NCI-H2171 (cell line): ENCODE measurements around the gene EVA1A.

Source experiments
- DNase-seq: peaks from one replicate; lab custom pipeline; 2025; lab: John Stamatoyannopoulos, UW

EVA1A gene

DNA sequence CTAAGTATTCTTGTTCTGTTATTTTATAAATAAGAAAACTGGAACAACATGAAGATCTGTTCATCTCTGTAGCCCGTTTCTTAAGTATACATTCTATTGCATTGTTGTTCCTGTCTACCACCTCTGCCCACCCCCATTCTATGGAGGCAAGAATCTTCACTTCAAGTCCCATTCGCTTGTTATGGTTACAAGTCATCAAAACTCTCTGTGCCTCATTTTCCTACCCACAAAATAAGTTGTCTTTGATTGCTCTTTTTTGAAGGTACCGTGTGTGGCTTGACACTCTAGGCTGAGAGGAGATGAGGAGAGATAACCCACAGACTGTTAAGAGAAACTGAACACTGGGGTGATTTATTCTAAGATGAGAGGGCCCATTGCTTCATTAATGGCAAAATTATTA, 2.9 kb upstream of the EVA1A start:
- DNase-seq: no peak

DNA sequence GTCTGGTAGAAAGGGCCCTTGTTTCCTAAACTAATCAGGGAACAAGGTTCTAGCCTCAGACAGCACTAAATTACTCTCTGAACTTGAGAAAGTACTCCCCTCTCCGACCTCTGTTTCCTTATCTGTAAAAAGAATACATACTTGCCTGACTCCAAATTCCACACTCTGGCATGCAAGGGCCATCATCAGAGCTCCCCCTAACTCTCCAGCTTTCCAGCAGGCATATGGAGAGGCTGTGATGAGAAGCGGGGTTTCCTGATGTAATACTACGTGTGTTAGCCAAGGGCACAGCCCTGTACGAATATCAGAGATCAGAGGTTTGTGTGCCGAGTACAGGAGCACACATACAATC, 1.8 kb upstream of the EVA1A start:
- no peak for DNase-seq

DNA sequence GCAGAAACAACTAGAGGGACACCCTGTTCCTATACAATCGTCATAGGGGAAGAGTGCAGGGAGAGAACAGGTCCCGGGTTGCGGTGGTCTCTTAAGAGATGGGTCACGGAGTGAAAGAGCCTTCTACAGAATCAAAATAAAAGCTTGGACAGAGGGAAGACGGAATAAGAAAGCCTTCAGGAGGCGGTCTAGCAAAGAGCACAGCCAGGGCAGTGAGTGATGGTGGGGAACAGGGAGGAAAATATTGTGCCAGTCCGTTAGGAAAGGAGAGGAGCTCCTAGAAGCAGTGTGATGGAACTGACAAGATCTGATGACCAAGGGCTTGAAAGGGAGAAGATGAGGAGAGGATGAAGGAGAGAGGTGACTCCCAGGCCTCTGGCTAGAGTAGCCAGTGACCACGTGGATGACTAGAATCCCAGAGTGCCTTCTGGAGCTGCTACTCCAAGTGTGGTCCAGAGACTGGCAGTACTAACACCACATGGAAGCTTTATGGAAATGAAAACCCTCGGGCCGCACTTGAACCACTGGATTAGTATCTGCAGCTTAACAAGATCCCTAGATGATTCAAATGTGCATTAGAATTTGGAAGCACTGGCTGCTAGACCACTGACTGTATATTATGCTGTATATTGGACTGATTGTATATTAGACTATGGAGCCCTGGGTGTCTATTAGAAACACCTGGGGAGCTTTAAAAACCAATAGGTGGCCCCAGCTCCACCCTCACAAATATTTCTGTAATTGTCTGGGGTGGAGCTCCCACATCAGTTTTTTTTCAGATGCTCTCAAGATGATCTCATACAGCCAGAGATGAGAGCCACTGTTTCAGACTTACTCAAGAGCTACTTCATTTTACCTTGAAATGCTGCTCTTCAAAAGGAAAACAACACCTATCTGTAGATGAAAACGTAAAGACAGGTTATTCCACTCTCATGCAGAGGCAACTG, 1.1 kb upstream of the EVA1A start:
- no peak for DNase-seq

DNA sequence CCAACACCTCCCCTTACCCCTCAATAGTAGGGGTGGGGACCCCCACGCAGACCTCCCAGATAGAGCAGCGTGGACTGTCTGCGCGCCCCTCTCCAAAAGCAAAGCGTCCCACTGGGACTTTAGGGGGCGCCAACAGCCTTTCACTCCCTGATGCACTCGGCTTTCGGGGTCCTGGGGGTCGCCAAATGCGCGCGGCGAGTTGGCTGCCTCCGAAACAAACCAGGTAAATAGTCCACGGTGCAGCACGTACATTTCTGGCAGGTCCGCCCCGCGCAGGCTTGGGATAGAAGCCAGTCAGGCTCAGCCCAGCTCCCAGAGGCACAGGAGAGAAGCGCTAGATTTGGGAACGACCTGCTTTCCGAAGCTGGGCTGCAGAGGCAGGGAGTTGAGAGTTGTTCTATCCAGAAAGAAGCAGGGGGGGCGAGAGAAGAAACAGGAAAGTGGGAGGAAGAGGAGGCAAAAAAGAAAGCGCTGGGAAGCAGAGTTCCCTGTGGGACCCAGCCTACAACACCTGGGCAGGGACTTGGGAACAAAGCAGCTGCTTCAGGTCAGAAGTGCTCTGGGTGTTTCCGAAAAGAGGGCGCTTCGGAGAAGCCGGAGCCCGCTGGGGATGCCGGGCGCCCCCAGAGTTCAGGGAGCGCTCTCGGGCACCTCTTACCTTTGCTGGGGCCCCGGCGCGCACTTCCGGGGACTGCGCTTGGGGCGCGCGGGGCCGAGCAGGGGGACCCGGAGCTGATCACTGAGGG, 544 bp downstream of the EVA1A start:
- no peak for DNase-seq

DNA sequence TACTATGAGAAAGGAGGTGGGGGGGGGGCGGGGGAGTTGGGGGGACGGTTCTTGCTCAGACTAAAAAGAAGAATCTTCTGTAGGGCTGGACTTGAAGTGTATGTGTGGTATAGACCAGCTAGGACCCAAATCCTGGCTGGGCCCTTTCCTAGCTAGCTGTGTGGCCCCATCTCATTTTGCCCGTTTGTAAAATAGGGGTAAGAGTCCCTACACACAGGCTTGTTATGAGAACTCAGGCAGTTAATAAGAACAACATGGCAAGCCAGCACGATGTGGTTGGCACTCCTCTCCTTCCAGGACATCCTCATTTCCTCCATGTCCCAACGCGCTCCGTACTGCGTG, 1.1 kb downstream of the EVA1A start:
- no peak for DNase-seq

DNA sequence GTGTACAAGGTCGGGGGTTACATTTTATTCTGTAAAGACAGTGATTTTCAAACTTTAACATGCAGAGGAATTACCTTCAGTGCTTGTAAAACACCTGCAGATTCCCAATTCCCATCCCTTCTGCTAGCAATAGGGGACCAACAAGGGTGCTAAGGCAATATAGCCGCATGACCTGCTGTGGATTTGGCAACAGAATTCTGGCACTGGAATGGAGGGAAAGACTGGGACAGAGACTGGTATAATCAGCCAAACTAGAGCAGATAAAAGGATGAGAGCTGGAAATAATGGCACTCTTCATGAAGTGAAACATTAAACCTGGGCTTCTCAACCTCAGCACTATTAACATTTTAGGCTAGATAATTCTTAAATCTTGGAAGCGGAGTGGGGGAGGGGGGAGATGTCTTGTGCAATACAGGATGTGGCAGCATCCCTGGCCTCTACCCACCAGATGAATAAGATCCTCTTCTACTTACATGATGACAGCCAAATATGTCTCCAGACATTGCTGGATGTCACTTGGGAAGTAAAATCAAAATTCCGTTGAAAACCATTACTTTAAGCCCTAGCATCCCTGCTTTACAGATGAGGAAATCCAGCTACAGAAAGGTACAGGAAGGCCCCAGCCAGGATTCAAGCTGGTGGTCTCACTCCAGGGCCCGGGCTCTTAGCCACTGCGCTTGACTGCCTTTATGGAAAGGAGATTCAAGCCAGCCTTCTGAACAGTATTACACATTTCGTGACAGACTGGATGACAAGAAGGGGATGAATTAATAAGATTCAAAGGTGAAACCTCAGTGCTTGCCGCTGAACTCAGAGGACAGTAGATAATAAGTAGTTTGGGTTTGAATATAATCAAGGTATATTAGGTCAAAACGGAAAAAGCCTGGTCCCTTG, 1.7 kb downstream of the EVA1A start:
- DNase-seq: no peak

DNA sequence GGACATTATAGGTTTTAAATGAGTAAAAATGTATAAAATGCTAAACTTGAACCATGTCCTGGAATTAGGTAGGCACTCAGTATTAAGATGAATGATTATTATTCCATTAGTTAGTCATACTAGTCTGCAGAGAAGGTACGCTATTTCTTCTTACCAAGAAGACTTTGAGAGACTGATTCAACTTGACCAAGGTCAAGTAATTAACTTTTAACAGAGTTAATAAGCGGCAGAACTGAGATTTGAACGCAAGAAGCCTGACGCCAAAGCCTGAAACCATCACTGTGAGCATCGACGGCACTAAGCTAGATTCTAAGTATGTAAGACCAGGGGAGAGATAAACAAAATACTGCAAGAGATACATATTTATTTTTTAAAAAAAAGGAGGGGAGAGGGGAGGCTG, 2.6 kb downstream of the EVA1A start:
- DNase-seq: no peak

DNA sequence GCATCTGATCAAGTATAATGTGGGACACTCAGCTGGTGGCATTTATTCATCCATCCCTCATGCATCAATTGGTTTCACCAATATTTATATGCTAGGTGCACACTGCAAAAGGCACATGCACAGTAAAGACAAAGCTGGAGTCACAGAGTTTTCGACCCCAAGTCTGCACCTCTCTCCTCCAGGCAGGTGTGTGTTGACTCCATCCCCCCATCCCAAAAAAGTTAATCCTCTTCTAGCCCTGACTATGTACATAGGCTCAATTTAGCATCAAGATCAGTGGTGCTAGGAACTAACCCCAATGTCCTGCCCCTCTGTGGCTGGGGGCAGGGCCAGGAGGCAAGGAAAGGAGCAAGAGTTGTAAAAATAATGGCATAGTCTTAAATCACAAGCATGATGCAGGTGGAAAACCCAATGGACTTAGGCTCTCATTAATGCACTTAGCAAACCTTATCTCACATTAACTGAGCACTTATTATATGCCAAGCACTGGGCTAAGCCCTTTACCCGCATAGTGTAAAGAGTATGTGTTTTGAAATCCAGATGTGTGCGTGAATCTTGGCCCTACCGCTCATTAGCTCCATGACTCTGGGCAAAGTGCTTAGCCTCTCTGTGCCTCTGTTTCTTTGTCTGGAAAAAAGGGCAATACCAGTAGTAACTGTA, 3.1 kb downstream of the EVA1A start:
- DNase-seq: no peak

DNA sequence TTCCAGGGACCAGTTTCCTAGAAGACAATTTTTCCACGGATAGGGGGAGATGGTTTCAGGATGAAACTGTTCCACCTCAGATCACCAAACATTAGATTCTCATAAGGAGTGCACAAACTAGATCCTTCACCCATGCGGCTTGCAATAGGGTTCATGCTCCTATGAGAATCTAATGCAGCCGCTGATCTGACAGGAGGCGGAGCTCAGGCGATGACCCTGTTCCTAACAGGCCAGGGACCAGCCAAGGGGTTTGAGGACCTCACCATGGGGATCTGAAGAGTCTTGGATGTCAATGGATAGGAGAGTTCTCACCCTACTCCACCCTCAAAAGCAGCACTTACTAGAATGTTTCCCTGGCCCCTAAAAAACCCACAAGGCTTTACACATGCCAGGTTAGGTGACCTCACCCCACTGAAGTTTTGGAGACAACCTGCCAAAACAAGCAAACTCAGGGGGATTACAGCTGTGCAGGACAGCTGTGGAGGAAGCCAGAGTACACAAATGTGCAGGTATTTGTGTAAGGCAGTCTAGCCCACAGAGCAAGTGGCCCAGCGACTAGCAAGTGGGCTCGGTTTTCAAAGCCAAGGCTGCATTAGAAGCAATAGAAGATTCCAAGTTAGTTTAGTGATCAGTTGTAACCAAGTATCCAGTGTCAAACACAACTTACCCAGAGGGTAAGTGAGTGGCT, 3.9 kb downstream of the EVA1A start:
- no peak for DNase-seq

DNA sequence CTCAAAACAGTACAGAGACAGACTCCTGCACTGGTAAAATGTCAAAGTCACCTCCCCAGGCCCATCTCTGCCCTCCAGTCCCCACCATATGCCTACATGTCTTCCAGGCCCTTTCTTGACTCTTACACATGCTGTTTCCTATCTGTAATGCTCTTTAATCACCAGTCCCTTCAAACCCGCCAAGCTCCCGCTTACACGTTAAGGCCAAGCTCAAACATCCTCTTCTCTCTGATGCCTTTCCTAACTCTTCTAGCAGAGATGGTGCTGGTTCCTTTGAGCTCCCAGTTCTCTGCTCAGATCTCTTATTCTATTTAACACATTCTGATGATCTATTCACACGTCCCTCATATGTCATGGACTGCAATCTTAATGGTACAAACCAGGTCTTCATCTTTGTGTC, 5.0 kb downstream of the EVA1A start:
- no peak for DNase-seq

DNA sequence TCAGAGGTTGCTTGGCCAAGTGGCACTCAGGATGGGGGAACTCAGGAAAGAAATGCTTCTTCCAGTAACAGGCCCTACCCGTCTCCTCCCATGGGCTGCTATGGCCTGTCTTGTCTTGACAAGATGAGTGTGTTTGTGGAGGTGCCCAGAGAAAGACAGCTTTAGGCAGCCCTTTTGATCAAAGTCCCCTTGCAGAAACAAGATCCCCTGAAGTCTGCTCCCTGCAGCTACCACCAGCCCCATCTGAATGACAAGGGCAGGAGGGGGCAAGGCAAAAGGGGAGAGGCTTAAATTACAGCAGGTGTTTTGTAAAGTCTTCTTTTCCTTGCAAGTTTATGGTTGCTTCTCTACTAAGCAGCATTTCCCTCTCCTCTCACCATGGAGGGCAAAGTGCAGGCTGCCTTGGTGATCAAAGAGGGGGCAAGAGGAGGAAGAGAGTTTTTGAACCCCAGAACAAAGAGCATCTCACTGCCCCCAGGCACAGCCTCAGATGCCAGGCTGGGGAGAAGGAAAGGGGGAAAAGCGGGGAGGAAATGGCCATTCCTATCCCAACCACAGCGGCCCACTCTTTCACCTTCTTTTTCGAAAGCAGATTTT, 6.7 kb downstream of the EVA1A start:
- DNase-seq: no peak

DNA sequence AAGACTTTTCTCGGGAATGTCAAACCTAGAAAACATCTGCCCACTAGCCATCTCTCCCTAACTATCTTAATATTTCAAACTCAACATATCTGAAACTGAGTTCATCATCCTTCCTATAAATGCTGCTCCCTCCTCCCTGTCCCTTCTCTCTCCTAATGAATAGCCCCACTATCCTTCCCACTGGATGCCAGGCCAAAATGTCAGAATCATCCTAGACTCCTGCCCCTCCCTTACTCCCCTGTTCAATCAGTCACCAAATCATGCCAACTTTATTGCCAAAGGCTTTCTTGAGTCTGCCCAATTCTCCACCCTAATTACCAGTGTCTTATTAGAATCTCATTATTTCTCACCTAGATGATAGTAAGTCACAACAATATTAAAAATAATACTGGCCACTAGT, 8.5 kb downstream of the EVA1A start:
- DNase-seq: no peak

DNA sequence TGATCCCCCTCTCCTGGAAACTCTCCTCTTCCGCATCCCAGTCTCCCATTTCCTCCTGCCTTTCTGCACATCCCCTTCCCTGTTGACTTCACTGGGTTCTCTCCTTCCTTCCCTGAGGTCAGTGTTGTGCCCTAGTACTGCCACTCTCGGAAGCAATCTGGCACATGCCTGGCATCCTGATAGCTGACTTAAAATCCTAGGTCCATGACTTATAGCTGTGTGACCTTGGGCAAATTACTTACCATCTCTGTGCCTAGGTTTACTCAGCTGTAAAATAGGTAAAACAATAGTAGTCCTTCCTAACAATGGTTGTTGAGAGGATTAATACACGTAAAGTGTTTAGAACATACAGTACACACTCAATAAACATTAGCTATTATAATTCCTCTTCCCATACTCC, 9.3 kb downstream of the EVA1A start:
- no peak for DNase-seq

DNA sequence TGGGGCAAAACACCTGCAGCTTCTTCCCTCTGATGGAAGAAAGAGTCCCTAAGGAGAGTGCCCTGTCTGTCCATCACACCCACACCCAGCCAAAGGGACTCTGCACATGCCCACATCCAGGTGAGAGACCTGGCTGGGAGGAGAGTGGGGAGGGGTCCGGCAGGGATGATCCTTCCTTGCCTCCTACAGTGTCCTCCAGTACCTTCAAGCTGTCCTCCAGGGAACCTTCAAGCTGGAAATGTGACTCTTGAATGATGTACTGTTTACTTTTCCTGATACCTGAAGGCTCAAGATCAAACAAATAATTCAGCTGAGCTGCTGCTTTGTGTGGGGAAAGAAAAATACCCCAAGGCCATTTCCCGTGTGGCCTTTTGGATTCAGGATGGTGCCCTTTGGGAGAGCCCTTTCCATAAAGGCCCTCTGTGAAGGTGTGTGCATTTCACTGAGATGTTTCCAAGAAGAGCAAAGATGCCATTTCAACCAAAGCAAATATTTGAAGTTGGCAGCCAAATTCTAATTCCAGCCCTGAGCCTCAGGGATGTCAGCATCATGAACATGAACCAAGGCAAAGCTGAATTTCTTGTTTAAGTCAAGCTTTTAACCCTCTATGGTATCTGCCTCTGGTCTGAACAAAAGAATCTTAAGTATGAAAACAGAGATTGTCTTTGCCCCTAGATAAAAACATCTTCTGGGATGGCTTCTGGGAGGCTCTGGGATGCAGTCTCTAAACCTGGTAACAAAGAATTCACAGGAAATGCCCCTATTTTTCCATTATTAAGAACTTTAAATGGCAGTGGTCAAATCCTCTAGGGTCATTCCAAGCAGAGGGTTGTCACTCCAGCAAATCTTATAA, 11.1 kb downstream of the EVA1A start:
- DNase-seq: no peak

DNA sequence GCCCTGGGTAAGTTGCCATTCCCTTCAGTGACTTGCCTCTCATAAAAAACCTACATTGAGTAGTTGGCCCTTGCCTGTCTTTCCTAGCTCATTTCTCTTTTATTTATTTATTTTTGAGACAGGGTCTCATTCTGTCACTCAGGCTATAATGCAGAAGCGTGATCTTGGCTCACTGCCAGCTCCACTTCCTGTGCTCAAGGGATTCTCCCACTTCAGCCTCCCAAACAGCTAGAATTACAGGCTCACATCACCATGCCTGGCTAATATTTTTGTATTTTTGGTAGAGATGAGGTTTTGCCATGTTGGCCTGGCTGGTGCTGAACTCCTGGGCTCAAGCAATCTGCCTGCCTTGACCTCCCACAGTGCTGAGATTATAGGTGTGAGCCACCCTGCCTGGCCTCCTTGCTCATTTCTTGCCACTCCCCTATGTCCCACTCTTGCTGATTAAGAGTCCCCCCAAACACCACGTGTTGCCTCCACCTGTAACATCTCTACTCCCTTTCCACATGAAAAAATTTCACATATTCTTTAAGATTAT, 12.6 kb downstream of the EVA1A start:
- no peak for DNase-seq

DNA sequence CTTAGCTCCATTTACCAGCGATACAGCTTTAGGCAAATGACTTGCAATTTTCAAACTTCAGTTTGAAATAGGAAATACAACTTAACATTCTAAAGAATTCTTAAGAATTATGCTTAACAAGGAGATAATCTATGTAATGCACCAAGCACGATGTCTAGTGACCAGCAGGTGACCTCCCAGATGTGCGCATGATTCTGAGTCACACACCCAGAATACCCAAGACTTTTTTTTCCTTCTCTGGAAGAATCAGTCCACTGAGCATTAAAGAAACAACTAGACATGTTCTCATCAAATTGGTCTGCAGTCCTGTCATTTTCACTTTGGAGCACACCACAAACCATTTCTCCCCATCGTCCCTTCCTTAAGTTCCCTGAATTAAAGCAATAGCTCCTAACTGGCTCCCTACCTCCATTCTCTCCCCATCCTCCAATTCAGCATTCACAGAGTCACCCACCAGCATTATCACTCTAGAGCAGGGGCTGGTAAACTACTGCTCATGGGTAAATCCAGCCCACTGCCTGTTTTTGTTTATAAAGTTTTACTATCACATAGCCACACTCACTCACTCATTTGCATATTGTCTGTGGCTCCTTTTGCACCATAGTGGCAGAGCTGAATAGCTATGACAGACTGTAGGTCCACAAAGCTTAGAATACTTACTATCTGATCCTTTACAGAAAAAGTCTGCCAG, 13.2 kb downstream of the EVA1A start:
- no peak for DNase-seq

DNA sequence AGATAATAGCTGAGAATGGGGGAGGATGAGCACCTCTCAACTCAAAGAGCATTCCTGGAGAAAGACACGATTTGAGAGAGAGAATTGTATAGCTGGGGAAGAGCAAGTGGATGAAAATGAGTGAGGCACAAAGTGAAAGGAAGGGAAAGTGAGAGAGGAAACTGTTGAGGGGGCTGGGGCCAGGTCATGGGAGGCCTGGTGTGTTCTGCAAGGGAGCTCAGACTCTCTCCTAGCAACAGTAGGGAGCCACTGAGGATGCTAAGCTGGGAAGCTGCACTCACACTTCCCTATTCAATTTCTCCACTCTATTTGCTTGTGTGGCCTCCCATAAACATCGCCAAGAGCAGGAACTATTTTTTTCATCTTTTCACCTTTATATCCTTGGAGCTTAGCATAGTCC, 14.8 kb downstream of the EVA1A start:
- no peak for DNase-seq

DNA sequence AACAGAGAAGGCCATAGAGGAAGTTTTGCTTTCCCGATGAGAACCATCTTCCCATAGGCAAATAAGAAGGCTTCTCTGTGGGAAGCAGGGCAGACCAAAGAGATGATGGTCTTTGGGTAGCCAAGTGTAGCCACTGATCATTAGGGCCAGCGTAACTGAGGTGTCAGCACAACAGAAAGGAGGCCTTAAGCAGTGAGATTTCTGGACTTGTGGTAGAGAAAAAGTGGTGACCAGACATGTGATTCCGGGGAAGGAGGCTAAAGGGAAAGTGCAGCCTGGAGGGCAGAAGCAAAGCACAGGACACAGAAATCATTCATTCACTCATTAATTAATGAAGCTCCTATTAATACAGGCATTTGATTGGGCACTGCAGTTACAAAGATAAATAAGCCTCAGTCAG, 15.4 kb downstream of the EVA1A start:
- no peak for DNase-seq

DNA sequence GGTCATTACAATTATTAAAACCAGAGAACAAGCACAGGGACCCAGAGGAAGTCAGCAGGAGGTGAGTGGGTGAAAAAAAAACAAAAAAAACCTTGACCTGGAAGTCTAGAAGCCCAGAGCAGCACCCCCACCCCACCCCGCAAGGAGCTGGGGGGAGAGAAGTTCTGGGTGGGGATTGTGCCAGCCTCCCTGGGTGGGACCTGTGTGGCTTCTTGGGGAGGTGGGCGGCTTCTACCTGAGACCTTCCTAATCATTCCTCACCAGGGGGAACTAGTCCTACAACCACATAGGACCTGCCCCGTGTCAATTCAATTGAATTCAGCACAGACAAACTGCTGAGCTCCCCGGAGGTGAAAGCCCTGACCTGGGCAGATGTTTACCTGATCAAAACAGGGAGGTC, 17.3 kb downstream of the EVA1A start:
- DNase-seq: no peak
